ENCODE results near the gene CHD5.
"Not testable (repeated sequence)": the region's sequence is repeated elsewhere in the genome, so short reads cannot be mapped to it uniquely, and the experiment has no call there.

Gene CHD5

DNA sequence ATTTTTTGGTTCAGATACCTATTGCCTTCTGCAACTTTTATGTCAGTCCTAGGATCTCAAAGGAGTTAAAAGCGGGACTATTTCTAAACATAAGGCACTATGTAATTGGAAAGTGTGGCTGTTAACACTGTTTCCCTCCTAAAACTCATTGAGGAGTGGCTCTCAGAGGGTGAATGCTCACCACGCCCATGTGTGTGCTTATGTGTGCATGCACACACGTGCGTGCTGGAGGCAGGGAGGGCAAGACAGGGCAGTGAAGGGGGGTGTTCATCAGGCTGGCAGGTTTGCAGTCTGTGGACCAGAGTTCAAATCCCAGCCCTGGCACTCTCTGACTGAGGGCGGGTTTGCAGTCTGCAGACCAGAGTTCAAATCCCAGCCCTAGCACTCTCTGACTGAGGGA is 112.0 kb downstream of the CHD5 start:
- no peak overlapping the region for H3K4me3 ChIP-seq (ENCODE audit: low read depth, low read length)
- TF ChIP-seq, protein P1, sequence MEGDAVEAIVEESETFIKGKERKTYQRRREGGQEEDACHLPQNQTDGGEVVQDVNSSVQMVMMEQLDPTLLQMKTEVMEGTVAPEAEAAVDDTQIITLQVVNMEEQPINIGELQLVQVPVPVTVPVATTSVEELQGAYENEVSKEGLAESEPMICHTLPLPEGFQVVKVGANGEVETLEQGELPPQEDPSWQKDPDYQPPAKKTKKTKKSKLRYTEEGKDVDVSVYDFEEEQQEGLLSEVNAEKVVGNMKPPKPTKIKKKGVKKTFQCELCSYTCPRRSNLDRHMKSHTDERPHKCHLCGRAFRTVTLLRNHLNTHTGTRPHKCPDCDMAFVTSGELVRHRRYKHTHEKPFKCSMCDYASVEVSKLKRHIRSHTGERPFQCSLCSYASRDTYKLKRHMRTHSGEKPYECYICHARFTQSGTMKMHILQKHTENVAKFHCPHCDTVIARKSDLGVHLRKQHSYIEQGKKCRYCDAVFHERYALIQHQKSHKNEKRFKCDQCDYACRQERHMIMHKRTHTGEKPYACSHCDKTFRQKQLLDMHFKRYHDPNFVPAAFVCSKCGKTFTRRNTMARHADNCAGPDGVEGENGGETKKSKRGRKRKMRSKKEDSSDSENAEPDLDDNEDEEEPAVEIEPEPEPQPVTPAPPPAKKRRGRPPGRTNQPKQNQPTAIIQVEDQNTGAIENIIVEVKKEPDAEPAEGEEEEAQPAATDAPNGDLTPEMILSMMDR (IDR thresholded peaks at IDR 0.05; ENCODE audit: low read depth, low read length), result no peak
- TF ChIP-seq MYC (IDR thresholded peaks at IDR 0.05; ENCODE audit: low read depth, low read length) (no peak), MAX (IDR thresholded peaks at IDR 0.05; ENCODE audit: low read depth, low read length) (no peak), POLR2A (IDR thresholded peaks at IDR 0.05; ENCODE audit: extremely low read depth, insufficient read length) (no peak)
- no peak for DNase-seq (ENCODE audit: low read depth)

DNA sequence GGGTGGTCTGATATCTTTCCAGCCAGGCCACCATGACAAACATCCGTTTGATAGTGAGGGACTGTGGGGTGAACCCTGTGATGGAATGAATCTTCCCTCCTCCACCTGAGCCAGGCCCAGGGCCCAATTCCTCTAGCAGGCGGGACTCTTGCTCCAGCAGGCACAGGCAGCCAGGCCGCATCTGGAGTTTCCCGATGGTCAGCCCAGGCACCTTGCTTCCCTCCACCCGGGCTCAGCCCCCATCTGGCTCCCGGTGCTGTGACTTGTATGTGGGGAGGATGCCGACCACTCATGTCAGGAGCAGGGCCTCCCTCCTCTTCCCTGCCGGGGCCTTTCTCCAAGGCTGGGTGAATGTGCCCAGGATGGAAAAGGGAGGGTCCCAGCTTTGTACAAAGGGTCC is 113.4 kb downstream of the CHD5 start:
- no peak overlapping the region for H3K4me3 ChIP-seq (ENCODE audit: low read depth, low read length)
- no peak for DNase-seq (ENCODE audit: low read depth)
- TF ChIP-seq, protein P1 (IDR thresholded peaks at IDR 0.05; ENCODE audit: low read depth, low read length), result no peak
- no peak for TF ChIP-seq MYC (IDR thresholded peaks at IDR 0.05; ENCODE audit: low read depth, low read length)
- no peak for TF ChIP-seq POLR2A (IDR thresholded peaks at IDR 0.05; ENCODE audit: extremely low read depth, insufficient read length)
- TF ChIP-seq MAX (IDR thresholded peaks at IDR 0.05; ENCODE audit: low read depth, low read length), result no peak

GRCh38 chr1:6065093-6065858 is 114.8 kb downstream of the CHD5 start:
- no peak for DNase-seq (ENCODE audit: low read depth)
- TF ChIP-seq MAX (IDR thresholded peaks at IDR 0.05; ENCODE audit: low read depth, low read length), result no peak
- TF ChIP-seq MYC (IDR thresholded peaks at IDR 0.05; ENCODE audit: low read depth, low read length), result no peak
- TF ChIP-seq POLR2A (IDR thresholded peaks at IDR 0.05; ENCODE audit: extremely low read depth, insufficient read length), result no peak
- TF ChIP-seq, protein P1 (IDR thresholded peaks at IDR 0.05; ENCODE audit: low read depth, low read length), result no peak
- no peak overlapping the region for H3K4me3 ChIP-seq (ENCODE audit: low read depth, low read length)

- DNase-seq (ENCODE audit: low read depth), result peak; percentile 28
- H3K4me3 ChIP-seq (ENCODE audit: low read depth, low read length), result not testable (repeated sequence)
Observed at GRCh38 chr1:6063532-6064053, 116.5 kb downstream of the CHD5 start.

DNA sequence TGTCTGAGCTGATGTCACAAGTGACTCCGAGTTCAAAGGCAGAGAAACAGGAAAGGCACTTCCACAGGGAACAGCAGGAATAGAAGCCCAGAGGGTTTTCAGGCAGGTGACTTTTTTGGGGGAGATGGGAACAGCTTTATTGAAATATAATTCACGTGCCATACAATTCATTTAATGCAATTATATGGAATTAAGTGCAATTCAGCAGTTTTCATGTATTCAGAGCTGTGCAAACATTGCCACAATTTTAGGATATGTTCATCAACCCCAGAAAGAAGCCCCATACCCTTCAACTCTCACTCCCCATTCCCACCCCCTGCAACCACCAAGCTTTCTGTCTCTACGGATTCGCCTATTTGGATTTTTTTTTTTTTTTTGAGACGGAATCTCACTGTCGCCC is 117.5 kb downstream of the CHD5 start:
- DNase-seq (ENCODE audit: low read depth), result no peak
- no peak for TF ChIP-seq MYC (IDR thresholded peaks at IDR 0.05; ENCODE audit: low read depth, low read length)
- no peak for TF ChIP-seq POLR2A (IDR thresholded peaks at IDR 0.05; ENCODE audit: extremely low read depth, insufficient read length)
- TF ChIP-seq, protein P1 (IDR thresholded peaks at IDR 0.05; ENCODE audit: low read depth, low read length), result no peak
- no peak for TF ChIP-seq MAX (IDR thresholded peaks at IDR 0.05; ENCODE audit: low read depth, low read length)
- H3K4me3 ChIP-seq (ENCODE audit: low read depth, low read length), result no peak overlapping the region

DNA sequence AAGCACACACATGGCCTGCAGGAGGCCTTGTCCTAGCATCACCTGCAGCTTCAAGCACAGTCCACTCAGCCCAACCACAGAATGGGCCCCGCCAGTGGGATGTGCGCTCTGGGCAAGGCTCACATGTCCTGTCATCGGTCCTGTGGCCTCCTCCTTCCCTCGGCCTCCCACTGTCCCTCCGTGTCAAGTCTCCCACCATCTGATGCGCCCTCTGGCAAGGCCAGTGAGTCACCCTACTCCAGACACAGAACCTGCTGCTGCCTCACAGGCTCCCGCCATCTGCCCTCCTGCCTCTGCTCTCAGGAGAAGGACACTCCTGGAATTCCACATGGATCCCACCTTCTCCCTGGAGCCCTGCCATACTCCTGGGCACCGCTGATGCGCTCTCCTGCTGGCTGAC is 120.3 kb downstream of the CHD5 start:
- TF ChIP-seq MAX (IDR thresholded peaks at IDR 0.05; ENCODE audit: low read depth, low read length), result no peak
- no peak overlapping the region for H3K4me3 ChIP-seq (ENCODE audit: low read depth, low read length)
- no peak for DNase-seq (ENCODE audit: low read depth)
